ENCODE results near the gene TBXA2R.
"Not testable (repeated sequence)": the region's sequence is repeated elsewhere in the genome, so short reads cannot be mapped to it uniquely, and the experiment has no call there.

TBXA2R gene

GRCh38 chr19:3632739-3633558, 26.3 kb upstream of the TBXA2R start:
- Histone ChIP-seq H3K4me3 (replicated peaks; ENCODE audit: insufficient read depth, low read length) (no peak overlapping the region), H3K27ac (replicated peaks) (no peak overlapping the region), H3K27me3 (ENCODE audit: insufficient read depth, poor library complexity, severe bottlenecking) (no peaks in the 10 kb centered on the region)
- TF ChIP-seq GABPA (IDR thresholded peaks at IDR 0.05; ENCODE audit: low read depth) (no peak), REST (IDR thresholded peaks at IDR 0.05; ENCODE audit: insufficient replicate concordance, low read depth) (no peak)
- DNase-seq (ENCODE audit: low read depth in 1 of 2, low spot score in 1 of 2), result no peak

GRCh38 chr19:3632098-3632497, 25.4 kb upstream of the TBXA2R start:
- DNase-seq (ENCODE audit: low read depth in 1 of 2, low spot score in 1 of 2), result no peak
- no peak for TF ChIP-seq CTCF (IDR thresholded peaks at IDR 0.05; ENCODE audit: insufficient read depth, low read length)
- TF ChIP-seq REST (IDR thresholded peaks at IDR 0.05; ENCODE audit: insufficient replicate concordance, low read depth), result no peak
- H3K4me3 ChIP-seq (replicated peaks; ENCODE audit: insufficient read depth, low read length), result no peak overlapping the region
- H3K27me3 ChIP-seq (ENCODE audit: insufficient read depth, poor library complexity, severe bottlenecking), result no peaks in the 10 kb centered on the region
- H3K27ac ChIP-seq (replicated peaks), result no peak overlapping the region

- no peaks in the 10 kb centered on the region for H3K27me3 ChIP-seq (ENCODE audit: insufficient read depth, poor library complexity, severe bottlenecking)
- H3K27ac ChIP-seq (replicated peaks), result no peak overlapping the region
- TF ChIP-seq GABPA (IDR thresholded peaks at IDR 0.05; ENCODE audit: low read depth) (no peak), REST (IDR thresholded peaks at IDR 0.05; ENCODE audit: insufficient replicate concordance, low read depth) (no peak), CTCF (IDR thresholded peaks at IDR 0.05; ENCODE audit: insufficient read depth, low read length) (no peak), SPI1 (IDR thresholded peaks at IDR 0.05; ENCODE audit: borderline replicate concordance, low read depth) (no peak), POLR2AphosphoS5 (IDR thresholded peaks at IDR 0.05; ENCODE audit: low read depth) (no peak)
- no peak overlapping the region for H3K4me3 ChIP-seq (replicated peaks; ENCODE audit: insufficient read depth, low read length)
- DNase-seq (ENCODE audit: low read depth in 1 of 2, low spot score in 1 of 2), result no peak
These were observed 24.6 kb upstream of the TBXA2R start for GRCh38 chr19:3631053-3631861.

GRCh38 chr19:3628766-3629165, 22.1 kb upstream of the TBXA2R start:
- DNase-seq (ENCODE audit: low read depth in 1 of 2, low spot score in 1 of 2); H3K4me3 ChIP-seq (replicated peaks; ENCODE audit: insufficient read depth, low read length); H3K27ac ChIP-seq (replicated peaks); H3K27me3 ChIP-seq (ENCODE audit: insufficient read depth, poor library complexity, severe bottlenecking): not testable (repeated sequence)
